Upper lobe of left lung (tissue), 4 donors: Measurements from ENCODE around the gene ANKRD11.

ENCODE experiments used
- EP300 ChIP-seq, 4 donors: sonication (generic); formaldehyde crosslinking; IDR thresholded peaks; one replicate each; pipeline ENCODE4 v1.5.1; 2017; ENCODE audit warnings: antibody characterized with exemption in 4 of 4, control low read depth in 2 of 4
- POLR2A ChIP-seq, 4 donors: fragments of 450-650 bp; IDR thresholded peaks; one replicate each; pipeline ENCODE4 v1.5.1; 2016 to 2017; ENCODE audit warnings: antibody characterized with exemption in 4 of 4, mild to moderate bottlenecking in 2 of 4

DNA sequence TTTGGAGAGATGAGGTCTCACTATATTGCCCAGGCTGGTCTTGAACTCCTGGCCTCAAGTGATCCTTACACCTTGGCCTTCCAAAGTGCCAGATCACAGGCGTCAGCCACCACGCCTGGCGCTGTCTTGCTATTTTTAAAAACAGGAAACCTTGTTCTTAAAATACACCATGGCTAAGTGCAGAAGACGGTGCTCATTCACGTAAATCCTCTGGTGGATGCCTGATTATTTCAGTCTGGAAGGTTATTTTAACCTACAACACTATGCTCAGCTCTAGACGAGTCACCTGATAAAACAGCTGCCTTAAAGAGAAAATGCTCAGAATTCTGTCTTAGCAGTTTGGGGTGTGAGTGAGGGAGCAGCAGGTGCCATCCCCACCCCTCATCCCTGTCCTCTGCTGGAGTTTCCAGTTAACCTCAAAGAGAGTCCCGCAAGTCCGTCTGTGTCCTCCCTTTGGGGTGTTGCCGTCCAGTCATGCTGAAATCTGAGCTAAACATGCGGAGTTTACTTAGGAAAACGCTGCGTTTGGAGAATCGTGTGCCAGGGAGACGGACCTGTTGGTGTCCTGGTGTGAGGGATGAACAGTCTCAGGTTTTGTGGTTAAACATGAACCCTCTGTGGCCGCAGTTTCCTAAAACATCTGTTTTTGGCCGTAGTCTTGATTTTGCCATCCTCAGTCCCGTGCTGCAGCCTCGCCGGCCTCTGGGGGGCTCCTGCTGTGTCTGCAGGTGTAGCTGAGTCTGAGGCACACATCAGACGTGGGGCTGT lies 35.0 kb upstream of the ANKRD11 start:
- TF ChIP-seq EP300 (IDR thresholded peaks at IDR 0.05) (no peak), POLR2A (IDR thresholded peaks at IDR 0.05) (no peak)
